Kidney (tissue), 14 donors: ENCODE measurements around the gene IL25. TPM values are rescaled to one million over a fixed set of nuclear protein-coding genes. Genes with fewer than 3 reads are reported as not detected.

Source experiments
- DNase-seq, 5 donors: peaks; one replicate each; pipeline ENCODE4 v3.0.0-alpha.2; 2013 to 2020
- FAIRE-seq: peaks from 2 replicates; lab custom pipeline; 2012; peaks lifted over from hg19 to GRCh38; lab: Jason Lieb, UNC
- H3K27ac ChIP-seq, 2 donors: one replicate each; pipeline ENCODE4 v1.7.0; 2013; ENCODE audit warnings: low read depth in 2 of 2, low read length in 2 of 2, inconsistent platforms in 1 of 2
- H3K27me3 ChIP-seq: one replicate; pipeline ENCODE4 v1.7.1; 2013; ENCODE audit warnings: low read length, inconsistent platforms; ENCODE audit not compliant: control insufficient read depth, insufficient read depth
- H3K36me3 ChIP-seq, 3 donors: one replicate each; pipeline versions ENCODE4 v1.7.0 to v1.7.1; 2013; ENCODE audit warnings: low read length in 3 of 3, control low read depth in 1 of 3, inconsistent platforms in 1 of 3; ENCODE audit not compliant: insufficient read depth in 3 of 3, control insufficient read depth in 2 of 3
- H3K4me1 ChIP-seq, 3 donors: one replicate each; pipeline versions ENCODE4 v1.7.0 to v1.7.1; 2013; ENCODE audit warnings: low read length in 3 of 3, inconsistent platforms in 1 of 3, low read depth in 1 of 3; ENCODE audit not compliant: control insufficient read depth in 2 of 3, insufficient read depth in 2 of 3
- H3K4me3 ChIP-seq, 3 donors: one replicate each; pipeline versions ENCODE4 v1.7.0 to v1.8.1; 2013; ENCODE audit warnings: low read length in 3 of 3, control low read depth in 1 of 3, inconsistent platforms in 1 of 3
- H3K9ac ChIP-seq, 3 donors: one replicate each; pipeline versions ENCODE4 v1.7.0 to v1.7.1; 2013; ENCODE audit warnings: low read length in 3 of 3, control low read depth in 1 of 3, inconsistent platforms in 1 of 3
- H3K9me3 ChIP-seq, 3 donors: one replicate each; pipeline versions ENCODE4 v1.7.0 to v1.7.1; 2013; ENCODE audit warnings: low read length in 3 of 3, control low read depth in 1 of 3, inconsistent platforms in 1 of 3; ENCODE audit not compliant: control insufficient read depth in 2 of 3, insufficient read depth in 1 of 3
- intact Hi-C: fragments of 100-400 bp; cut with DNase I; formaldehyde crosslinking; loops from one replicate; pipeline ENCODE4 v1.11.1; 2022
- polyA plus RNA-seq: library from polyadenylated mRNA; stranded (reverse); fragments of 350-450 nt; fragmentation: Illumina TruSeq; extraction: RNeasy Lipid Tissue Mini Kit (QIAGEN cat#74804); gene quantifications from one replicate; pipeline ENCODE4 v1.2.3, GENCODE V29; 2014; ENCODE audit warnings: low read depth, low replicate concordance; ENCODE audit not compliant: insufficient read depth
- total RNA-seq: library from RNA; stranded (reverse); fragmentation: NEBNext Ultra II Directional; extraction: Animal tissue kit (Norgen Biotek cat#: 25700); gene quantifications from one replicate; pipeline ENCODE4 v1.2.1, GENCODE V29; 2021
- TF ChIP-seq, protein P1 (sequence below): IDR thresholded peaks from 3 replicates; pipeline ENCODE4 v1.5.1; 2012; ENCODE audit warnings: mild to moderate bottlenecking, moderate library complexity, borderline replicate concordance; ENCODE audit not compliant: insufficient read depth; ENCODE audit errors: extremely low read depth
- donor health status: control.
- donor health status: control.
- donor health status: control.
- donor health status: control.
- donor health status: control.
- donor health status: DM: yes; HTN: yes; CAD: no.
- donor health status: Normal renal cell carcinoma (clear cell type).

Gene IL25
- total and polyA plus RNA-seq, 2 donors from 2014 or later: not detected

DNA sequence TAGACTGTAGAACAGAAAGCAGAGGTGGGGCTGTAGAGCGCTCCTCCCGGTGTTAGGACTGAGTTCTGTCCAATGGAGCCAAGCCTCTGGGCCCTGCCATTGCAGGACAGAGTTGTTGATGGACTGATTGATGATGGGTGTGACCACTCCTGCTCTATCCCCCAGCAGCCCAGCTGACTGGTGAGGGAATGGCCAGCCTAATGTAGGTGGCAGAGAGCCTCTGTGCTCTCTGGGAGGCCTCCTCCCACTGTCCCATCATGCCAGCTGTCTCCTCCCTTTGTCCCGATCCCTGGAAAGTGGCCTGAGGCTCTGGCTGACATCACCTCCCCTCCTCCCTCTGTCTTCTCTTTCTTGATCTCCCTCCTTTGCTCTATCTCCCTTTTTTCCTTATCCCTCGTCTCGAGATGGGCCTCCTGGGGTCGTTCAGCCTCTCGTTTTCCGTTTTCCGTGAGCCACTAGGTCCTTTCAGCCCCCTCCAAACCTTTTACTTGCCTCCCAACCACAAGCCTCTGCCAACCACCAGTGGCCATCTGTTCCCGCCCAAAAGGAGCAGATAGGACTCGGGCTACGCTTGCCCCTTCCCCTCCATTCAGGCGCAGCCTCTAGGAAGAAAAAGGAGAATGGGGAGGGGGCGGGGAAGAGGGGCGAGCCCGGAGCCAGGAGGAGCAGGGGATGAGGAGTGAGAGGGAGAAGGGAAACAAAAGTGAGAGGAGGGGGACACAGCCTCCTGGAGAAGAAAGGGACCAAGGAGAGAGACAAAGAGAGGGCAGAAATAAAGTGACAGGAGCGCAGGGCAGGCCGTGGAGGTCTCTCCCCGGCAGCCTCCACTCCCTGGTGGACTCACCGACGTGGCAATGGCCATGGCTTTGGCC, 8.2 kb upstream of the IL25 start:
- Histone ChIP-seq H3K27ac (peak overlapping the region in 1 of 2 donors; percentile 72), H3K4me3 (peak overlapping the region; percentile 1 to 67 (median 51)), H3K36me3 (no peaks in the 10 kb centered on the region), H3K9ac (peak overlapping the region; percentile 6 to 60 (median 40)), H3K9me3 (no peaks in the 10 kb centered on the region), H3K27me3 (no peaks in the 10 kb centered on the region), H3K4me1 (peaks cover 0 to 5% (median 3%) of the 10 kb centered on the region in 3 donors)
- intact Hi-C loops: no loop called here
- TF ChIP-seq, protein P1, sequence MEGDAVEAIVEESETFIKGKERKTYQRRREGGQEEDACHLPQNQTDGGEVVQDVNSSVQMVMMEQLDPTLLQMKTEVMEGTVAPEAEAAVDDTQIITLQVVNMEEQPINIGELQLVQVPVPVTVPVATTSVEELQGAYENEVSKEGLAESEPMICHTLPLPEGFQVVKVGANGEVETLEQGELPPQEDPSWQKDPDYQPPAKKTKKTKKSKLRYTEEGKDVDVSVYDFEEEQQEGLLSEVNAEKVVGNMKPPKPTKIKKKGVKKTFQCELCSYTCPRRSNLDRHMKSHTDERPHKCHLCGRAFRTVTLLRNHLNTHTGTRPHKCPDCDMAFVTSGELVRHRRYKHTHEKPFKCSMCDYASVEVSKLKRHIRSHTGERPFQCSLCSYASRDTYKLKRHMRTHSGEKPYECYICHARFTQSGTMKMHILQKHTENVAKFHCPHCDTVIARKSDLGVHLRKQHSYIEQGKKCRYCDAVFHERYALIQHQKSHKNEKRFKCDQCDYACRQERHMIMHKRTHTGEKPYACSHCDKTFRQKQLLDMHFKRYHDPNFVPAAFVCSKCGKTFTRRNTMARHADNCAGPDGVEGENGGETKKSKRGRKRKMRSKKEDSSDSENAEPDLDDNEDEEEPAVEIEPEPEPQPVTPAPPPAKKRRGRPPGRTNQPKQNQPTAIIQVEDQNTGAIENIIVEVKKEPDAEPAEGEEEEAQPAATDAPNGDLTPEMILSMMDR: no peak
- FAIRE-seq (no peak), DNase-seq (peak; percentile 48 to 74 (median 65))

DNA sequence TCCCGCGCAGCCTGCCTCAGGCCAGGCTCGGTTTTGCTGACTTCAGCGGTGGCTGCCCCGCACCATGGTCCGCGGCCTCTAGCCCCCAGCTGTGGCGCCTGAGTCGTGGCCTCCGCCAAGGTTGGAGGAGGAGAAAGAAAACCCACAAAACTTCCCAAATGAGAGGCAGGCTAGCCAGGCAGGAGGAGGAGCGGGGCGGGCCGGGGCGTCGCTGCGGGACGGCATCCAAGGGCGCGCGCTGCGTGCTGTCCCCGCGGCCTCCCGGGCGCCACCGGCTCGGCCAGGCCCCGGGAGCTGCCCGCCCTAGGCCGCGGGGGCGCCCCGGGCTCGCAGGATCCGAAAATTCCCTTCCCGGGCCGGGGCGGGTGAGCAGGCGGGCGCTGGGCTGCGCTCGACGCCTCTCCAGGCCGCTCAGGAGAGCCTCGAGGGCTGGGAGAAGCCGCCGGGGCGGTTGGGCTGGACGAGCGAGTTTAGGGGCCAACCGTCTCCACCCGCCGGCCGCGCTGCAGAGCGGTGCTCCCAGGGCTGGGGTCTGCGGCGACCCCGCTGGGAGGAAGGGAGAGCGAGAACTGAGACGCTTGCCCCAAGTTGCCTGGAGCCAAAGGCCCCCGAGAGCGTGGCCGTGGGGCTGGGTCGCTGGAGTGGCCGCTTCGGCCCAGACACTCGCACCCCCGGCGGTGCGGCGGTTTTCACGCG, 7.4 kb upstream of the IL25 start, which contains the start of gene EFS:
Gene EFS (minus strand): TSS at position 137 of the 696 bp plus-strand sequence. CDS start 147 bp downstream, outside the sequence.
- peak; percentile 33 to 81 (median 62) for DNase-seq
- Histone ChIP-seq H3K9ac (peak within 1 kb of the TSS; percentile 29 to 60 (median 55)), H3K27ac (peak within 1 kb of the TSS; percentile 64 to 76), H3K4me3 (peak within 1 kb of the TSS; percentile 1 to 67 (median 55)), H3K27me3 (no peaks in the 10 kb centered on the region), H3K36me3 (no peaks in the 10 kb centered on the region), H3K4me1 (peaks cover 0 to 5% (median 3%) of the 10 kb centered on the region in 3 donors), H3K9me3 (no peaks in the 10 kb centered on the region)
- FAIRE-seq: no peak
- TF ChIP-seq, protein P1: no peak
- intact Hi-C loops: no loop called here

DNA sequence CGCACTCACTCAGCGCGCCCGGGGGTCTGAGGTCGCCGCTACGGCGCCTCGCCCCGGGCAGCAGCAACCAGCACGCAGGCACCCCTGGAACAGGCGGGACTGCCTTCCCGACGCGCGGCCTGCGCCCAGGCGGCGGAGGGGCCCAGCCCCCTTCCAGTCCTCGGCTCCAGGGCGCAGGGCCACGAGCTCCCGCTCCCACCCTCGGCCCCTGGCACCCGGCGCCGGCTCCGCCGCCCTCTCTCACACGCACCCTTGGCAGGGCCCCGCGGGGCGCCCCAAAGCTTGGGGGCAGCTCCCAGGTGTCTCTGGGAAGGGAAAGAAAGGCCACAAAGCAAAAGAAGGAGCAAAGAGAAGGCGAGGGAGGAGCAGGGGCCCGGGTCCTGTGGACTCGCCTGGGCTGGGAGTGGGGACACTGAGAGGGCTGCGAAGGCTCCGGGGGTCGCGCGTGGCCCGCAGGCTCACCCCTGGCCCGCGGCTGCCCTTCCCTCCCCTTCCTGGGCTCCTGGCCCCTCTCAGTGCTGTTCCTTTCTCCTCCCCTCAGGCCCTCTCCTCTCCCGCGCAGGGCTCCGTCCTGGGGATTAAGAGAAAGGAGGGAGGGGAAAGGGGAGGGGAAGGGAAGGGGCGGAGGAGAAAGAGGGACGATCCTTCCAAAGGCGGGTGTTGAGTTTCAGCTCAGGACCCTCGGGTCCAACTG, 6.7 kb upstream of the IL25 start:
- Histone ChIP-seq H3K27me3 (no peaks in the 10 kb centered on the region), H3K9me3 (no peaks in the 10 kb centered on the region), H3K36me3 (no peaks in the 10 kb centered on the region), H3K4me1 (peaks cover 0 to 5% (median 3%) of the 10 kb centered on the region in 3 donors), H3K9ac (peak overlapping the region in 2 of 3 donors; percentile 29 to 55), H3K4me3 (peak overlapping the region in 2 of 3 donors; percentile 46 to 55), H3K27ac (peak overlapping the region; percentile 64 to 76)
- FAIRE-seq: no peak
- intact Hi-C loops: no loop called here
- peak in 3 of 5 donors; percentile 70 to 98 (median 81) for DNase-seq
- TF ChIP-seq, protein P1: no peak
